Stimulated activated CD8-positive, alpha-beta memory T cell treated with anti-CD3 and anti-CD28 coated beads, Interleukin-2, amount 100 ng/mL, for 48 hours (primary cell): ENCODE data around the gene NANOS3.
A peak's percentile ranks its signal among the peaks of the same experiment; 100 is the strongest.
"Not testable (repeated sequence)": the region's sequence is repeated elsewhere in the genome, so short reads cannot be mapped to it uniquely, and the experiment has no call there.

Experiments
- DNase-seq, 2 donors: peaks; one replicate each; pipeline ENCODE4 v3.0.0-alpha.2; 2020; ENCODE audit warnings: low read depth in 2 of 2

Gene NANOS3

DNA sequence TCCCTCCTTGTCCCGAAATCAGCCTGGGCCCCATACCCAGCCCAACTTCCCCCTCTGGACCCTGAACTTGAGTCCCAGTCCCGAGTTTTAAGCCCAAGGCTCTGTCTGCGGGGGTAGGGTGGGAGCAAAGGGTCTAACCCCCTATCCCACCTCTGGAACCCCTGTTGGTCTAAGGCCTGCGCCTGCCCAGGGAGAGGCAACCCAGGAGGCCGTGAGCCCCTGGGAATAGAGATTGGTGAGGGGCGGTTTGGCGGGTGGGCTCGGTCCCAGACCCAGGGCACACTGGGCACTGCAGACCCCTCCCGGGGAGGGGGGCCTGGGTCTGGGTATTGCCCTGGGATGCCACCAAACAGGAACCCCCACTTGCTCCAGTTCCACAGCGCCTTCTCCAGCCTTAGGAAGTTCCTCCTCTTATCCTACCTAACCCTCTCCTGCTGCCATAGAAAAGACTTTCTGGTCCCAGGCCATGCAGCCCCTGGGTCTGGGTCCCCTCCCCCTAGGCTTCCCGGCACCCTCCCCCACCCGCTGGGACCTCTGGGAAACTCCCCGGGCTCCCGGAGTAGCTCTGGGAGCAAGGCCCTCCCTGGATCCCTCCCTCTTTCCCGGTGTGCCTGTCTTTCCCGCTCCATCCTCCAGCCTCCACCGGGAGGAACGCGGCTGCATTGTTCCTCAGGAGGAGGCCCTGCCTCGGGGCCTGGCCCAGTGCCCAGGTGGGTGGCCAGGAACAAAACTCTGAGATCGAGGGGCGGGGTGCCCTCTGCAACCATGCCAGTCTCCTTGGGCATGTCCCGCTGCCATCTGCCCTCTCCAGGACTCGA lies 33.6 kb upstream of the NANOS3 start:
- no peak for DNase-seq

DNA sequence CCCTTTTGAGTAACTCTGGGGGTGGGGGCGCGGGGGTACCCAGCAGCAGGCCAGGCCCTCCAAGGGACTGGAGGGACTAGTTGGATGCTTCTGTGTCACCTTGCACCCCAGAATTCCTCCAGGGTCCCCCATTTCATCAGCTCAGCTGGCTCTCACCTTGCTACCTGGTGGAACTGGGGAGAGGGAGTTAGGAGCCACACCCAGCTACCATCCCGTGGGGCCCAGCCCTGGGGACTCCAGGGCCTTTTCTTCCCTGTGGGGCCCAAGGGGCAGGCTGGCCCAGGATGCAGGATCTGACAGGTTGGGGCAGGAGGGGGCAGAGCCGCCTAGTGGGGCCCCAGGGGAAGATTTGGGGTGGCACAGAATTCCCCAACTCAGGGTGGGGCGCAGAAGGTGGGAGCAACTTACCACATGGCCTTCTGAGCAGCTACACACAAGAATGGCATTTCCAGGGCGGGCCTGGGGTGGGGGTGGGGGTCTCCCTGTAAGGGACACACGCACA lies 32.8 kb upstream of the NANOS3 start:
- no peak for DNase-seq

DNA sequence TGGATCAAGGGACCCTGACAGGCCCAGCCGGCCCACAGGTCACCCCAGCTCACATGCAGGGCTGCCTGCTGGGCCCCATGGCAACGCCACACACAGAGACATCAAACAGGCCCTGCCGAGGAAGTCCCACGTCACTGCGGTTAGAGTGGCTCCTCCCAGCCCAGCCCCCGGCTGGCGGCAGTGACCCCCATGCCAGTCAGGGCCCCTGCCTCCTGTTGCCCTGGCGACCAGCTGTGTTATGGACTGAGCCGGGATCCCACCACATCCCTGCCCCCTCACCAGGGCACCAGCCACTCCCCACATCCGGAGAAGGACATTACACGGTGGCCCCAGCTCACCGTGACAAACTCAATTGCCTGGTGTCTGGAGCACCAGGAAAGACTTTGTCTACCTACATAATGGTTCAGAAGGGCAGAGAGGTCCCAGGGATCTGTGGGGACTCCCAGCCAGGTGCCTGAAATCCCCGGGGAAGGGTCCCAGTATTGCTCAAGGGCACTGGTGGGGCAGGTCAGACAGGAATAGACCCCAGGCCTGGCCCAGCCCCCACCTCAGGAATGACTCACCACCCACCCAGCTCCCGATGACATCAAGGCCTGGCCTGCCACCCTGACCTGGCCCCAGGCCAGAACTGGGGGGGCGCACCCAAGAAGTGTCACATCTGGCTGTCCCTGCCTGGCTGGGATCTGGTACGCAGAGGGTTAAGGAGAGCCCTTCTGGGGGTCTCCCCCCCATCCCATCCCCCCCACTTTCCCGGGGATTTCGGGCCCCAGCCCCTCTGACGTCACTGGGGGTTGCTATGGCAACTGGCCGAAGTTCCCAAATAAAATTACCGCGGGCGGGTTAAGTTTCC lies 30.2 kb upstream of the NANOS3 start:
- DNase-seq: peak; percentile 96

GRCh38 chr19:13847407-13848339 lies 29.3 kb upstream of the NANOS3 start:
- peak; percentile 76 to 79 for DNase-seq

DNA sequence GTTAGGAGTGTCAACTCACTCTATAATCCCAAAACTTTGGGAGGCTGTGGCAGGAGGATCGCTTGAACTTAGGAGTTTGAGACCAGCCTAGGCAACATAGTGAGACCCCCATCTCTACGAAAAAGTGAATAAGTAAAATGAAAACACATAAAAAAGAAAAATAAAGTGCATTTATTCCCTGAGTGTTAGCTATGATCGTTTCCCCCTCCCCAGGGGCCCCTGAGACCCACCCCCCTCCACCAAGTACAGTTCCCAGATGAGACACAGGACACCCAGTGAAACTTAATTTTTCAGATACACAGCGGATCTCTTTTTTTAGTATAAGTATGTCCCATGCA lies 28.6 kb upstream of the NANOS3 start:
- DNase-seq: no peak

- DNase-seq: no peak
Observed at GRCh38 chr19:13848798-13849676, 27.9 kb upstream of the NANOS3 start.

DNA sequence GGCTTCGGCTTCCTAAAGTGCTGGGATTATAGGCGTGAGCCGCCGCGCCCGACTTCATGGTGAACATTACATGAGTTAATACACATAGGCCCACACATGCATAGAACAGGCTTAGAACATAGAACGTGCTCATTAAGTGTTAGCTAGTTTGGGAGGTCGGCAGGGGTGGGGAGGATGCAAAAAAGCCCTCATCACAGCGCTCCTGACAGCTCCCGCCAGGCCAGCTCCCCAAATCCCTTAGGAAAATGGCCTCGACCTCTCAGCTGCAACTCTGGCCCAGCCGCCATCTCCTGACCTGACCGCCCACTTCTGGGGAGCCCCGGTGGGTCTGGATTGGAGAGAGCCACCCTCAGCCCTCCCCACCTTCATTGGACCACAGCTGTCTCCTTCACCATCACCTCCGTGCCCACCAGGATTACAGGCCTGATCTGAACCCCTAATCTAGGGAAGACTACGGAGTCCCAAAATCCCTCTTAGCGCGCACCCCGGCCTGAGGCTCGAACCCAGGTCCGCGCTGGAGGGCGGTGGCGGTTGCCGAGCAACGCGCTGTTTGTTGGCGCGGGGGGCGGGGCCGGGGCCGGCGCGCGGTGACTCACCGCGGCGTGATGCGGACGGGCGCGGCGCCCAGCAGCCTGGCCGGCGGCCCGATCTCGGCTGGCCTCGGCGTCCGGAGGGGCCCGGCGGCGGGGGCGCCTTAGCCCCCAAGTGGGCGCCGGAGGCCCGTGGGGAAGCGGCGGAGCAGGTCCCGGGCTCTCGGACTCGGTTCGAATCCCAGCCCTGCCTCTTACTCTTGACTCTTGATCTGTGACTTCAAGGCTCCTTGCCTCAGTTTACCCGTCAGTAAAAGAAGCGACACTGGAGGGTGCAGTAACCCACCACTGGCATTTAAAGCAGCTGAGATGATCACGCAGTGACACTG lies 26.7 kb upstream of the NANOS3 start:
- DNase-seq: peak; percentile 67 to 75

DNA sequence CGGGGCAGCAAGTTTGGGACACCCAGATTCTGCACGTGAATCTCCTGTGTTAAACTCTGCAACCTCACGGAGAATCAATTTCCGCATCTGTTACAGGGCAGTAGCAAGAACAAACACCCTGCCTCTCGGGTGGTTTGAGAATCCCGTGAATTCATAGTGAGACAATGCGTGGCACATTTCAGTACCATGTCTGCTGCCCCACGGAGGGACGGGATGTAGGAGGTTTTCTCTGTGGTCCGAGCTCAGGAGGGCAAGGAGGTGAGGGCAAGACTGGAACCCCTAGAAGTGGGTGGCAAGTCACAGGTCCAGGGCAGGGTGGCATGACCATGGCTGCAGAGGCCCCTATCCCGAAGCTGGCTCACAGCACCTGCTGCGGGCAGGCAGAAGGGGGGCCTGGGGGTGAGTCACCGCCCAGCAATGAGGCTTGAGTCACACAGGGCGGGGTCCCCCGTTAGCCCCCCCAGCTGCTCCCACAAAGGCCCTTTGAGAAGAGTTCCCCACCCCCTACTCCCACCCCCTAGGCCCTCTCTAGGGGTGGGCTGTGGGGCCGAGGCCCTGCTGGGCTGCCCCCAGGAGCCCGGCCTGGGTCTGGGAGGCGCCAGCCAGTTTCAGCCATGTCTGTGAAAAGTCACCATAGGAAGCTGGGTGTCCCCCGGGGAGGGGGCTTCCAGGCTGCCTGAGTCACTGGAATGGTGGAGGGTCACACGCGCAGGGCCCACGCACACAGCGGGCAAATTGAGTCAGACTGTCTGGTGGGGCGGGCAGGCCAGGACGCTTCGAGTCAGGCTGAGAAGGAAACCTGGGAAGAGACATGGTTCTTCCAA lies 25.8 kb upstream of the NANOS3 start:
- DNase-seq: no peak

- DNase-seq: not testable (repeated sequence)
Observed at GRCh38 chr19:13851734-13852114, 25.2 kb upstream of the NANOS3 start.

GRCh38 chr19:13852171-13852707 lies 24.7 kb upstream of the NANOS3 start:
- not testable (repeated sequence) for DNase-seq

GRCh38 chr19:13856497-13856896 lies 20.4 kb upstream of the NANOS3 start:
- no peak for DNase-seq

DNA sequence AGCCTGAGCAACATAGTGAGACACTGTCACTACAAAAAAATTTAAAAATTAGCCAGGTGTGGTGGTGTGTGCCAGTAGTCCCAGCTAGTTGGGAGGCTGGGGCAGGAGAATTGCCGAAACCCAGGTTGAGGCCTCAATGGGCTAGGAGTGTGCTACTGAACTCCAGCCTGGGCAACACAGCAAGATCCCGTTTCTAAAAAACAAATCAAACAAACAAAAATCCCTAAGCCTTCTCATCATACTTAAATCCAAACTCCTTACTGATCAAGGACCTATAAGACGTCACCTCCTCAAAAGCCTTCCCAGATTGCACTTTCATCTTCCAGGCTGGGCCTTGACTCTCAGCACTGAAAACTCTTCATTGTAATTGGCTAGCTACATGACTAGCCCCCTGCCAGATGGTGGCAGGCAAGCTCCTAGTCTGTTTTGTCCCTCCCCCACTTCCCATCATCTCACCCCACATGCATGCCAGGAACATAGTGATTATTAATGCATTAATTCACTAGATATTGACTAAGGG lies 17.5 kb upstream of the NANOS3 start:
- no peak for DNase-seq

DNA sequence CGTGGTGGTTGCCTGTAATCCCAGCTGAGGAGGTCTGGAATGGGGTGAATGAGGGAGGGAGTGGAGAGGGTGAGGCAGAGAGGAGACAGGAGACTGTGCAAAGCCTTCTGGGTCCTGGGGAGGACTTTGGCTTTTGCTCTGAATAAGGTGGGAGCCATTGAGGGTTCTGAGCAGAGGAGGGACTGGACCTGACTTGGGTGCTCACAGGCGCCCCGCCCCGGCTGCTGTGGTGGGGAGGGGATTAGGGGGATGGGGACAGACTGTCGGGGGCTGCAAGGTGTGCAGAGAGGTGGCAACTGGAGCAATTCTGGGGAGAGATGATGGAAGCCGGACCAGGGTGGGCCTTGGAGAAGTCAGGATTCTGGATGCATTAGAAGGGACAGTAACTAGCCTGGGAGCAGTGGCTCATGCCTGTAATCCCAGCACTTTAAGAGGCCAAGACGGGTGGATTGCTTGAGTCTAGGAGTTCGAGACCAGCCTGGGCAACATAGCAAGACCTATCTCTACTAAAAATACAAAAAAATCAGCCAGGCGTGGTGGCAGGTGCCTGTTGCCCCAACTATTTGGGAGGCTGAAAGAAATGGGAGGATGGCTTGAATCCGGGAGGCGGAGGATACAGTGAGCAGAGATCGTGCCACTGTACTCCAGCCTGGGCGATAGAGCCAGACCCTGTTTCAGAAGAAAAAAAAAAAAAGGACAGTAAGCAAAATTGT lies 16.1 kb upstream of the NANOS3 start:
- no peak for DNase-seq

- no peak for DNase-seq
Observed at GRCh38 chr19:13861392-13861713, 15.6 kb upstream of the NANOS3 start.

DNA sequence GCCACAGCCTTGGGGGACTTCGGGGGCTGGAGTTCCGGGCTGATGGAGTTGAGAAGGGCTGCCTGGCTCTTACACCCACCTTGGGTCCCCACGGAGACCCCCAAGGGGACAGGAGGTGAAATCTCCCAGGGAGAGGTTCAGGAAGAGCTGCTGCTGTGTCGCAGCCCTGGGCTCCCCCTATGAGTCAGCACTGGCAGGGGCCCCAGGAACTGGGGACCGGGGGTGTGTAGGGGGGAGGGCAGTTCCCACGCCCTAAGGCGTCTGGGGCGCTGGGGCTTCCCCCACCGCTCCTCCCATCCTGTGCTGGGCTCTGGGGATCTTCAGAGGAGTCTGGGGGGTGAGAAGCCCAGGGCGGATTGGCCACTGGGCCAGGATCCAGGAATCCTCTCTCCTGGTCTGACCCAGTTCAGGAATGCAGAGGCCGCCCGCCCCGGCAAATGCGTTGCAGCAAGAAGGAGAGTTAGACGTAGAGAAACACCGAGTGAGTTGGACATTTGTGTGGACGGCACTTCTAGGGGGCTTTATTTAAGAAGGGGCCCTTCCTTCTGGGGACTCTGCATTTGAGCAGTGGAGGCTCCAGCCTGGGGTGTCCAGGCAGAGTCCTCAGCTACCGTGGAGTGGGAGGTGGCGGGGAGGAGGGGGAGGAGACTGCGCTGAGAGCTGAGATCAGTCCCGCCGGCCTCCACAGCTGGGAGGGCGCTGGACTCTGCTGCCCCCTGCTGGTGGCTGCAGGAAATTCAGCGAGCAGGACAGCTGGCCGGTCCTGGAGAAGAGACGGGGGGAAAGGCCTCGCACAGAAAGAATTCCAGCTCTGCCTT lies 15.0 kb upstream of the NANOS3 start:
- peak; percentile 85 to 88 for DNase-seq

DNA sequence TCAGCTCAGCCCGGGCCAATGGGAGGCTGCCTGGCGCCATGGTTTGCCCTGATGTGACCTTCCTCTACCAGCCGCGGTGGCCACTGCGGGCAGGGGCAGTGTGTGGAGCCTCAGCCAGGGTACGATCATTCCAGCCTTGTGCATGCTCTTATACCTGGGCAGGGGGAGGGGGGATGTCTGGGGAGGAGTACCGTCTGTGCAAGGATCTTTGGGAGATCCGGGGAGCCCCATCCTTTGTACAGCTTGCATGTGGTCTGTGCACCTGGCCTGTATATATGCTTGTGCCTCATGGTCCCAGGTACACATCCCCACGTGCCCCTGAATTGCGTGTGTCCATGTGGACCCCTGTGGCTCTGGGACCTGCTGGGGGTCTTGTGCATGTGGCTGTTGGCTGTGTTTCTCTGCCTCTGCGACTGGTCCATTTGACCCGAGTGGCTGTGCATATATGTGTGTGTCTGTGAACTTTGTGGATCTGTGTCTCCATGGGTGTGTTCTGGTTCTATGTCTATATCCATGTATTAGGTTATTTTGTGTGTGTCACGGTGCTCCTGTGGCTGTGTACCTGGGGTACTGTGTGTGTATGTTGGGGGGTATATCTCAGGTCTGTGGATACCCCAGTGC lies 12.8 kb upstream of the NANOS3 start:
- no peak for DNase-seq
